ENCODE measurements around the gene SHE.
"Not testable (repeated sequence)": the region's sequence is repeated elsewhere in the genome, so short reads cannot be mapped to it uniquely, and the experiment has no call there.

SHE gene

GRCh38 chr1:154514066-154514553 lies 11.9 kb upstream of the SHE start:
- no peak for DNase-seq (ENCODE audit: low spot score)

GRCh38 chr1:154512760-154513159 lies 10.5 kb upstream of the SHE start:
- no peak for DNase-seq (ENCODE audit: low spot score)

- no peak for DNase-seq (ENCODE audit: low spot score)
Observed at GRCh38 chr1:154503898-154504297, 1.7 kb upstream of the SHE start.

- DNase-seq (ENCODE audit: low spot score), result no peak
Observed at GRCh38 chr1:154502744-154503115, 518 bp upstream of the SHE start.

- no peak for DNase-seq (ENCODE audit: low spot score)
Observed at GRCh38 chr1:154501423-154502065, 668 bp downstream of the SHE start.

GRCh38 chr1:154500533-154500932 lies 1.7 kb downstream of the SHE start:
- DNase-seq (ENCODE audit: low spot score), result no peak

- DNase-seq (ENCODE audit: low spot score), result no peak
Observed at GRCh38 chr1:154499446-154499845, 2.8 kb downstream of the SHE start.

- DNase-seq (ENCODE audit: low spot score), result no peak
Observed at GRCh38 chr1:154497026-154497806, 5.0 kb downstream of the SHE start.

- no peak for DNase-seq (ENCODE audit: low spot score)
Observed at GRCh38 chr1:154496383-154496782, 5.8 kb downstream of the SHE start.

GRCh38 chr1:154495496-154496273 lies 6.5 kb downstream of the SHE start:
- no peak for DNase-seq (ENCODE audit: low spot score)

- DNase-seq (ENCODE audit: low spot score), result no peak
Observed at GRCh38 chr1:154493276-154493675, 8.9 kb downstream of the SHE start.

- no peak for DNase-seq (ENCODE audit: low spot score)
Observed at GRCh38 chr1:154492115-154492514, 10.1 kb downstream of the SHE start.

- DNase-seq (ENCODE audit: low spot score), result no peak
Observed at GRCh38 chr1:154490317-154490716, 11.9 kb downstream of the SHE start.

GRCh38 chr1:154489695-154490274 lies 12.4 kb downstream of the SHE start:
- no peak for DNase-seq (ENCODE audit: low spot score)

GRCh38 chr1:154488922-154489321 lies 13.3 kb downstream of the SHE start:
- no peak for DNase-seq (ENCODE audit: low spot score)

- not testable (repeated sequence) for DNase-seq (ENCODE audit: low spot score)
Observed at GRCh38 chr1:154486756-154487155, 15.5 kb downstream of the SHE start.

GRCh38 chr1:154485910-154486496 lies 16.2 kb downstream of the SHE start:
- no peak for DNase-seq (ENCODE audit: low spot score)

- DNase-seq (ENCODE audit: low spot score), result no peak
Observed at GRCh38 chr1:154485106-154485505, 17.1 kb downstream of the SHE start.

- no peak for DNase-seq (ENCODE audit: low spot score)
Observed at GRCh38 chr1:154483941-154484803, 18.0 kb downstream of the SHE start.

GRCh38 chr1:154481053-154481452 lies 21.2 kb downstream of the SHE start:
- DNase-seq (ENCODE audit: low spot score), result peak; percentile 18
